HG03095 (cell line): ENCODE data around the gene TSPEAR.
"Not testable (repeated sequence)": the region's sequence is repeated elsewhere in the genome, so short reads cannot be mapped to it uniquely, and the experiment has no call there.

Source experiments
- ATAC-seq: cut with Tn5 transposase; IDR thresholded peaks from one replicate; pipeline ENCODE4 v1.9.1; 2021; ENCODE audit warnings: moderate library complexity; ENCODE audit not compliant: unreplicated experiment

TSPEAR gene

GRCh38 chr21:44656868-44657267 lies 54.5 kb downstream of the TSPEAR start:
- no peak for ATAC-seq

- ATAC-seq = no peak
Measured at GRCh38 chr21:44654576-44655175, 56.7 kb downstream of the TSPEAR start, which contains the start of gene KRTAP12-4. TSS of gene KRTAP12-4 (minus strand) at chr21:44654659. CDS start at chr21:44654614, 45 bp downstream.

- ATAC-seq = no peak
Measured at GRCh38 chr21:44653656-44654575, 57.5 kb downstream of the TSPEAR start.

- ATAC-seq = no peak
Measured at GRCh38 chr21:44653123-44653522, 58.2 kb downstream of the TSPEAR start.

GRCh38 chr21:44650973-44651675 lies 60.2 kb downstream of the TSPEAR start:
- ATAC-seq = no peak

- ATAC-seq = no peak
Measured at GRCh38 chr21:44650265-44650972, 61.0 kb downstream of the TSPEAR start.

GRCh38 chr21:44649521-44650100 lies 61.8 kb downstream of the TSPEAR start:
- no peak for ATAC-seq

- ATAC-seq = no peak
Measured at GRCh38 chr21:44648557-44649311, 62.6 kb downstream of the TSPEAR start.

GRCh38 chr21:44647222-44647552 lies 64.2 kb downstream of the TSPEAR start:
- ATAC-seq = no peak

GRCh38 chr21:44646366-44647221 lies 64.8 kb downstream of the TSPEAR start, which contains the start of gene KRTAP10-11:
TSS of gene KRTAP10-11 (plus strand) at chr21:44646414. CDS start at chr21:44646459, 45 bp downstream.
- ATAC-seq = not testable (repeated sequence)

GRCh38 chr21:44644878-44645277 lies 66.5 kb downstream of the TSPEAR start:
- ATAC-seq = no peak

GRCh38 chr21:44643741-44644310 lies 67.5 kb downstream of the TSPEAR start:
- no peak for ATAC-seq

- no peak for ATAC-seq
Measured at GRCh38 chr21:44640761-44641160, 70.6 kb downstream of the TSPEAR start.

GRCh38 chr21:44639331-44639655 lies 72.1 kb downstream of the TSPEAR start:
- no peak for ATAC-seq

GRCh38 chr21:44638506-44639330 lies 72.7 kb downstream of the TSPEAR start:
- ATAC-seq = not testable (repeated sequence)

- ATAC-seq = not testable (repeated sequence)
Measured at GRCh38 chr21:44637851-44638348, 73.5 kb downstream of the TSPEAR start.

GRCh38 chr21:44637018-44637850 lies 74.1 kb downstream of the TSPEAR start, which contains the start of gene KRTAP10-10:
TSS of gene KRTAP10-10 (plus strand) at chr21:44637356. CDS start at chr21:44637418, 62 bp downstream.
- no peak for ATAC-seq
